HEK293 (cell line): Measurements from ENCODE around the gene VSIG1.
A peak's percentile ranks its signal among the peaks of the same experiment; 100 is the strongest.

Experiments
- CTCF ChIA-PET: fragments of 350-600 bp; formaldehyde crosslinking; extraction: SDS; loops from one replicate; lab custom pipeline; 2021; ENCODE audit warnings: antibody characterized with exemption; lab: Yijun Ruan, JAX
- POLR2A ChIA-PET: fragments of 300-600 bp; formaldehyde crosslinking; extraction: SDS; loops from one replicate; lab custom pipeline; 2020; ENCODE audit warnings: antibody characterized with exemption, inconsistent platforms; lab: Yijun Ruan, JAX
- H3K27ac ChIP-seq: fragments of 200-500 bp; sonication (Bioruptor generic); 2 replicates; pipeline ENCODE4 v1.5.1; 2014; ENCODE audit warnings: low read depth, low read length, control low read depth, inconsistent platforms; ENCODE audit errors: extremely low read depth
- H3K36me3 ChIP-seq, 2 experiments: fragments of 200-500 bp in 1 of 2; sonication (Bioruptor generic) in 1 of 2; 1 replicate in 1 of 2; 2 replicates in 1 of 2; pipeline ENCODE4 v1.5.1; 2014 to 2017; ENCODE audit warnings: inconsistent platforms in 2 of 2, low read length in 2 of 2; ENCODE audit not compliant: control insufficient read depth in 2 of 2, insufficient read depth in 1 of 2
- H3K4me1 ChIP-seq: fragments of 200-500 bp; sonication (Bioruptor generic); 2 replicates; pipeline ENCODE4 v1.5.1; 2014; ENCODE audit warnings: mild to moderate bottlenecking, low read length, inconsistent platforms; ENCODE audit not compliant: control insufficient read depth, insufficient read depth
- H3K4me3 ChIP-seq: 2 replicates; pipeline ENCODE4 v1.5.1; 2011; ENCODE audit warnings: low read depth, mild to moderate bottlenecking, control low read depth, low read length, moderate library complexity
- H3K9me3 ChIP-seq: fragments of 200-500 bp; sonication (Bioruptor generic); 2 replicates; pipeline ENCODE4 v1.5.1; 2014; ENCODE audit warnings: low read depth, low read length, inconsistent platforms; ENCODE audit not compliant: control insufficient read depth, insufficient read depth
- BCL6B ChIP-seq: fragments of 450-650 bp; formaldehyde crosslinking; IDR thresholded peaks from 2 replicates; pipeline ENCODE4 v1.5.1; 2017; ENCODE audit warnings: missing biosample characterization, missing genetic modification characterization
- GFI1B ChIP-seq: fragments of 450-650 bp; formaldehyde crosslinking; IDR thresholded peaks from 2 replicates; pipeline ENCODE4 v1.5.1; 2016; ENCODE audit warnings: missing biosample characterization, missing genetic modification characterization
- GLIS1 ChIP-seq: fragments of 450-650 bp; formaldehyde crosslinking; IDR thresholded peaks from 2 replicates; pipeline ENCODE4 v1.5.1; 2016; ENCODE audit warnings: missing biosample characterization, missing genetic modification characterization
- REST ChIP-seq: fragments of 450-650 bp; formaldehyde crosslinking; IDR thresholded peaks from 2 replicates; pipeline ENCODE4 v1.5.1; 2016; ENCODE audit warnings: missing biosample characterization, missing genetic modification characterization
- SCRT2 ChIP-seq: fragments of 450-650 bp; formaldehyde crosslinking; IDR thresholded peaks from 2 replicates; pipeline ENCODE4 v1.5.1; 2016; ENCODE audit warnings: missing biosample characterization, missing genetic modification characterization
- SP2 ChIP-seq: fragments of 450-650 bp; formaldehyde crosslinking; IDR thresholded peaks from 2 replicates; pipeline ENCODE4 v1.5.1; 2016; ENCODE audit warnings: missing biosample characterization, missing genetic modification characterization
- TCF7L2 ChIP-seq: IDR thresholded peaks from 2 replicates; pipeline ENCODE4 v1.6.1; 2011; ENCODE audit warnings: low read depth, mild to moderate bottlenecking, inconsistent platforms, low read length, moderate library complexity, borderline replicate concordance
- ZBTB49 ChIP-seq: fragments of 450-650 bp; formaldehyde crosslinking; IDR thresholded peaks from 2 replicates; pipeline ENCODE4 v1.5.1; 2016; ENCODE audit warnings: missing biosample characterization, missing genetic modification characterization, low read depth
- ZNF341 ChIP-seq: fragments of 450-650 bp; formaldehyde crosslinking; IDR thresholded peaks from 2 replicates; pipeline ENCODE4; 2016; ENCODE audit warnings: low read depth, missing biosample characterization, missing genetic modification characterization
- ZNF391 ChIP-seq: fragments of 450-650 bp; formaldehyde crosslinking; IDR thresholded peaks from 2 replicates; pipeline ENCODE4 v1.5.1; 2016; ENCODE audit warnings: low read depth, missing biosample characterization, missing genetic modification characterization, borderline replicate concordance
- ZNF416 ChIP-seq: fragments of 450-650 bp; formaldehyde crosslinking; IDR thresholded peaks from 2 replicates; pipeline ENCODE4 v1.5.1; 2016; ENCODE audit warnings: missing biosample characterization, missing genetic modification characterization
- ZNF561 ChIP-seq: fragments of 450-650 bp; IDR thresholded peaks from 2 replicates; pipeline ENCODE4 v1.5.1; 2018; ENCODE audit warnings: missing biosample characterization, missing genetic modification characterization, borderline replicate concordance
- ZNF777 ChIP-seq: fragments of 450-650 bp; formaldehyde crosslinking; IDR thresholded peaks from 2 replicates; pipeline ENCODE4 v1.5.1; 2017; ENCODE audit warnings: missing biosample characterization, missing genetic modification characterization, borderline replicate concordance
- ZNF837 ChIP-seq: fragments of 450-650 bp; formaldehyde crosslinking; IDR thresholded peaks from 2 replicates; pipeline ENCODE4 v1.5.1; 2016; ENCODE audit warnings: missing biosample characterization, missing genetic modification characterization

The VSIG1 gene

GRCh38 chrX:108087792-108088191 lies 42.9 kb downstream of the VSIG1 start:
- Histone ChIP-seq H3K9me3 (no peaks in the 10 kb centered on the region), H3K27ac (no peak overlapping the region), H3K36me3 (peaks cover 9 to 33% of the 10 kb centered on the region in 2 experiments), H3K4me3 (no peak overlapping the region), H3K4me1 (no peaks in the 10 kb centered on the region)
- CTCF ChIA-PET: interaction anchor here (1.2 kb wide), 1 partner anchor 27 kb away, joined by 3 read pairs; no protein-coding TSS in a partner anchor
- POLR2A ChIA-PET: no interaction called here
- TF ChIP-seq BCL6B (tag by site-specific recombination) (no peak), ZNF837 (tag by site-specific recombination) (no peak), SCRT2 (no peak), ZNF777 (no peak), ZNF341 (tag by site-specific recombination) (no peak), ZNF391 (tag by site-specific recombination) (no peak), REST (tag by site-specific recombination) (no peak), ZNF416 (tag by site-specific recombination) (no peak), ZBTB49 (tag by site-specific recombination) (no peak)

GRCh38 chrX:108088511-108088910 lies 43.6 kb downstream of the VSIG1 start:
- TF ChIP-seq TCF7L2 (0 out of 2 replicates have a peak, but pooled peaks have one; percentile 42), ZNF561 (tag by site-specific recombination) (no peak), GLIS1 (tag by site-specific recombination) (no peak), GFI1B (peak; percentile 28; the same call in 1 of the 2 replicates), SP2 (tag by site-specific recombination) (no peak)
- H3K36me3 ChIP-seq: peaks cover 9 to 33% of the 10 kb centered on the region in 2 experiments
- no peak overlapping the region for H3K4me3 ChIP-seq
- H3K4me1 ChIP-seq: no peaks in the 10 kb centered on the region
- POLR2A ChIA-PET: no interaction called here
- H3K27ac ChIP-seq: no peak overlapping the region
- CTCF ChIA-PET: interaction anchor here (0.7 to 1.2 kb wide), 2 partner anchors 15 to 28 kb away, joined by 3 read pairs; no protein-coding TSS in a partner anchor
- H3K9me3 ChIP-seq: no peaks in the 10 kb centered on the region
